GM13977 (cell line): ENCODE measurements around the gene PRICKLE2.

Source experiments
- DNase-seq: peaks from one replicate; pipeline ENCODE4 v3.0.0; 2012; ENCODE audit warnings: low spot score
- CTCF ChIP-seq: IDR thresholded peaks from 2 replicates; pipeline ENCODE4 v1.5.1; 2012; ENCODE audit warnings: mild to moderate bottlenecking, control low read depth; ENCODE audit not compliant: insufficient read depth; ENCODE audit errors: extremely low read depth, missing control alignments
- in situ Hi-C: fragments of 300-500 bp; cut with MboI; formaldehyde crosslinking; loops from one replicate; pipeline ENCODE4 v1.12.0; 2022; ENCODE audit warnings: low sequenced_read_pairs, low pct_unique_long_range_greater_than_20kb, mixed read lengths, inconsistent platforms; ENCODE audit not compliant: unreplicated experiment

The PRICKLE2 gene

GRCh38 chr3:64184621-64185020, 40.6 kb downstream of the PRICKLE2 start:
- DNase-seq: no peak
- in situ Hi-C loops: no loop called here
- TF ChIP-seq CTCF: no peak

GRCh38 chr3:64179860-64180259, 45.4 kb downstream of the PRICKLE2 start:
- in situ Hi-C loops: no loop called here
- no peak for DNase-seq
- TF ChIP-seq CTCF: no peak

GRCh38 chr3:64179249-64179648, 46.0 kb downstream of the PRICKLE2 start:
- DNase-seq: no peak
- TF ChIP-seq CTCF: no peak
- in situ Hi-C loops: no loop called here

GRCh38 chr3:64178419-64178818, 46.8 kb downstream of the PRICKLE2 start:
- in situ Hi-C loops: no loop called here
- no peak for DNase-seq
- no peak for TF ChIP-seq CTCF

- no peak for TF ChIP-seq CTCF
- no peak for DNase-seq
- in situ Hi-C loops: no loop called here
Observed at GRCh38 chr3:64176461-64176996, 48.7 kb downstream of the PRICKLE2 start.

- in situ Hi-C loops: no loop called here
- no peak for TF ChIP-seq CTCF
- no peak for DNase-seq
Observed at GRCh38 chr3:64174328-64174727, 50.9 kb downstream of the PRICKLE2 start.

- no peak for DNase-seq
- no peak for TF ChIP-seq CTCF
- in situ Hi-C loops: no loop called here
Observed at GRCh38 chr3:64173563-64173962, 51.7 kb downstream of the PRICKLE2 start.
